Activated naive CD4-positive, alpha-beta T cell treated with anti-CD3 and anti-CD28 coated beads, Interleukin-2, amount 10 ng/mL, durations not matched to agents 7 days and 5 days (primary cell): ENCODE data around the gene NENF.
"Not testable (repeated sequence)": the region's sequence is repeated elsewhere in the genome, so short reads cannot be mapped to it uniquely, and the experiment has no call there.

ENCODE experiments used
- CTCF ChIA-PET: fragments of 350-600 bp; sonication (Branson Sonifier 250); formaldehyde crosslinking; loops from one replicate; lab custom pipeline; 2021; ENCODE audit warnings: antibody characterized with exemption; lab: Charles Lee
- DNase-seq: peaks from one replicate; pipeline ENCODE4 v3.0.0-alpha.2; 2020
- H3K27ac Mint-ChIP-seq: one replicate; pipeline ENCODE4 v1.8.0; 2021; ENCODE audit warnings: mild to moderate bottlenecking, moderate library complexity, mixed read lengths
- H3K27me3 Mint-ChIP-seq: one replicate; pipeline ENCODE4 v1.8.0; 2021; ENCODE audit warnings: mild to moderate bottlenecking, mixed read lengths
- H3K36me3 Mint-ChIP-seq: one replicate; pipeline ENCODE4 v1.8.0; 2021; ENCODE audit warnings: mixed read lengths
- H3K4me1 Mint-ChIP-seq: one replicate; pipeline ENCODE4 v1.8.0; 2021; ENCODE audit warnings: mixed read lengths
- H3K4me3 Mint-ChIP-seq: one replicate; pipeline ENCODE4 v1.8.0; 2021; ENCODE audit warnings: mild to moderate bottlenecking, moderate library complexity, mixed read lengths
- H3K9me3 Mint-ChIP-seq: one replicate; pipeline ENCODE4 v1.8.0; 2021; ENCODE audit warnings: mixed read lengths

Gene NENF

DNA sequence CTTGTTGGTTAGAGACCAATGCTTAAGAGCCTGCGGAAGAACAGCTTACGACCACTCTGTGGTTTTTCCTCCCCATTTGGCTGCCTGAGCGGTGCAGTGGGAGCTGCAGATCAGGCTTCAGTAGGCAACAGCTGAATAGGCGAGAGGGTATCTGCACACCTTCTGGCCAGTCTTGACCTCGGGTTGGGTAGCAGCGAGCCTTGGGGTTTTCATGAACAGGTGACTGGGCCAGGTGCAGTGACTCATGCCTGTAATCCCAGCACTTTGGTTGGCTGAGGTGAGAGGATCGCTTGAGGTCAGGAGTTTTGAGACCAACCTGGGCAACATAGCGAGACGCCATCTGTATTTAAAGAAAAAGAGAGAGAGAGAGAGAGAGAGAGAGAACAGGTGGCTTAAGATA is 41.0 kb downstream of the NENF start:
- no peak overlapping the region for H3K27ac Mint-ChIP-seq
- no peaks in the 10 kb centered on the region for H3K9me3 Mint-ChIP-seq
- no peak for DNase-seq
- CTCF ChIA-PET: interaction anchor here (1.2 to 1.8 kb wide), 2 partner anchors 16 to 18 kb away, joined by 3 to 10 read pairs; no protein-coding TSS in a partner anchor
- H3K4me1 Mint-ChIP-seq: peaks cover 22% of the 10 kb centered on the region
- no peak overlapping the region for H3K4me3 Mint-ChIP-seq
- H3K27me3 Mint-ChIP-seq: peaks cover 27% of the 10 kb centered on the region
- H3K36me3 Mint-ChIP-seq: no peaks in the 10 kb centered on the region

DNA sequence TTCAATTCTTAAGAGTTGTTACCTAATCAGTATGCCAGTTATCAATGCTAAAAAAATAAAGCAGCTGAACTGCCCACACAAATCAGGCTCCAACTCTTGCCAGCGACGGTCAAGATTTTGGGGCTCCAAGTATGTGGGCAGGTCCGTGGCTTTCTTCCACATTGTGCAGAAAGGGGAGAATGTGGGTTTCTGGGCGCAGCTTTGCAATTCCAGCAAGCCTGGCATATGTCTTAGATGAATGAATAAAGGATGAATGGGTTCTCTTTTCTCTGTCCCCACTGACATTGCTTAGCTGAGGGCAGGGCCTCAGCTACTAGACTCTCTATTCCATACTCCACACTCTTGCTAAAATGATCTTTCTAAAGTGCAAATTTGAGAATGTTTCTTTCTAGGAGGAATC is 42.4 kb downstream of the NENF start:
- Mint-ChIP-seq H3K4me1 (peaks cover 22% of the 10 kb centered on the region), H3K4me3 (no peak overlapping the region), H3K9me3 (no peaks in the 10 kb centered on the region), H3K36me3 (no peaks in the 10 kb centered on the region), H3K27me3 (peaks cover 34% of the 10 kb centered on the region), H3K27ac (no peak overlapping the region)
- DNase-seq: no peak
- CTCF ChIA-PET: interaction anchor here (0.8 kb wide), 1 partner anchor 190 kb away, joined by 4 read pairs; no protein-coding TSS in a partner anchor

DNA sequence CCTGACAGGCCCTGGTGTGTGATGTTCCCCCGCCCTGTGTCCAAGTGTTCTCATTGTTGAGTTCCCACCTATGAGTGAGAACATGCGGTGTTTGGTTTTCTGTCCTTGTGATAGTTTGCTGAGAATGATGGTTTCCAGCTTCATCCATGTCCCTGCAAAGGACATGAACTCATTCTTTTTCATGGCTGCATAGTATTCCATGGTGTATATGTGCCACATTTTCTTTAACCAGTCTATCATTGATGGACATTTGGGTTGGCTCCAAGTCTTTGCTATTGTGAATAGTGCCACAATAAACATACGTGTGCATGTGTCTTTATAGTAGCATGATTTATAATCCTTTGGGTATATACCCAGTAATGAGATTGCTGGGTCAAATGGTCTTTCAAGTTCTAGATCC is 43.1 kb downstream of the NENF start:
- Mint-ChIP-seq H3K4me1 (peaks cover 22% of the 10 kb centered on the region), H3K27me3 (peaks cover 38% of the 10 kb centered on the region)
- DNase-seq, H3K36me3 Mint-ChIP-seq, H3K27ac Mint-ChIP-seq, H3K9me3 Mint-ChIP-seq, H3K4me3 Mint-ChIP-seq: not testable (repeated sequence)
- CTCF ChIA-PET: interaction anchor here (2.2 to 2.4 kb wide), 3 partner anchors 155 to 199 kb away, joined by 6 to 29 read pairs (median 9); no protein-coding TSS in a partner anchor

DNA sequence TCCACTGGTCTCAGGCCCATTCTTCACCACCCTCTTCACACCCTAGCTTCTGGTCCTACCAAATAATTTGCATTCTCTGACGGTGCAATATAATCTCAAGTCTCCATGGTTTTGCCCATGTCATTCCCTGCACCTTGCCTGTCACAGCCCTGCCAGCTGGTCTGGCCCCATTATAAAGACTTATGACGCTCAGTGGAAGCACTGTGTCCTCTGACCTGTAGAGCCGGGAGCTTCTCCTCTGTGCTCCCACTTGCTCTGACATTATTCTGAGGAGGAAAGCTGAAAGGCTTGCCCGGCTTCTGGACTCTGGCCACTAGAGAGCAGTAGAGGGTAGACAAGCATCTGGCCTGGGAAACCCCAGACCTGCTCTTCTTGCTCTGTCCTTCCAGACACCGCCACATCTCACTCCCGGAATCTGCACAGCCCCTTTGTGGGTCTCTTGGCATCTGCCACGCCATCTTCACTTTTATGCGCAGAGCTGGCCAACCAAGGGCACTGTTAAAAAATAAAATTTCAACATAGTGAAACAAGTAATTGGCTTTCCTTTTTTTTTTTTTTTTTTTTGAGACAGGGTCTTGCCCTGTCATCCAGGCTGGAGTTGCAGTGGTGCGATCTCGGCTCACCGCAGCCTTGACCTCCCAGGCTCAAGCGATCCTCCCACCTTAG is 44.4 kb downstream of the NENF start:
- Mint-ChIP-seq H3K27ac (no peak overlapping the region), H3K36me3 (no peaks in the 10 kb centered on the region), H3K27me3 (peaks cover 49% of the 10 kb centered on the region), H3K4me1 (peaks cover 22% of the 10 kb centered on the region), H3K9me3 (no peaks in the 10 kb centered on the region), H3K4me3 (no peak overlapping the region)
- CTCF ChIA-PET: interaction anchor here (0.6 to 5.2 kb wide), 57 partner anchors 8 to 1164 kb away, joined by 3 to 35 read pairs (median 4); partner anchors contain the start of genes ATF3, NSL1 and TATDN3
- peak; percentile 85 for DNase-seq

DNA sequence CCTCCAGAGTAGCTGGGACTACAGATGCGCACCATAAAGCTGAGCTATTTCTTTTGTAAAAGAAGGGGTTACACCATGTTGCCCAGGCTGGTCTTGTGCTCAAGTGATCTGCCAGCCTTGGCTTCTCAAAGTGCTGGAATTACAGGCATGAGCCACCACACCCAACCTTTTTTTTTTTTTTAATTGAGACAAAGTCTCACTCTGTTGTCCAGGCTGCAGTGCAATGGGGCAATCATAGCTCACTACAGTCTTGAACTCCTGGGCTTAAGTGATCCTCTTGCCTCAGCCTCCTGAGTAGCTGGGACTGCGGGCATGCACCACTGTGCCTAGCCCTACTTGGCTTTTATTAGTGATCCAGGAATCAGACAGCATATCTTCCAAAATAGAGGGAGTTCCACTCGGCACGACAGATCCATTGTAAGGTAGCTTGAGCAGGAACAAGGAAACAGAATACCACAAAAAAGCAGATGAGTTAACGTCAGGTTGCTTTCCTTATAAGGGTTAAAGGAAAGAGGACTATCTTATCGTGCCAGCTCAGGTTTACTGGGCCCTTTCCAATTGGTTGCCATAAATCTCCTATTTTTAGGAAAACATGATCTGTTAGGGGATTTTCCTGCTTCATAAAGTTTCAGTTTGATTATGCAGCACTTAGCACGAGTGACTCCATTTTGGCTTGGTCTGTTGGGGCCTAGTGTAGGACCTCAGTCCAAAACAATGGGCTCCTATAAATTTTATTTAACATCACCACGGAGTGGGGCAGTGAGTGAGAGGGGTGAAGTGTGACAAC is 45.2 kb downstream of the NENF start:
- CTCF ChIA-PET: interaction anchor here (0.6 to 5.2 kb wide), 49 partner anchors 9 to 1165 kb away, joined by 3 to 35 read pairs (median 4); partner anchors contain the start of genes ATF3, NSL1 and TATDN3
- Mint-ChIP-seq H3K9me3 (no peaks in the 10 kb centered on the region), H3K27me3 (peaks cover 54% of the 10 kb centered on the region), H3K4me1 (peaks cover 17% of the 10 kb centered on the region), H3K36me3 (no peaks in the 10 kb centered on the region), H3K4me3 (no peak overlapping the region), H3K27ac (no peak overlapping the region)
- no peak for DNase-seq

DNA sequence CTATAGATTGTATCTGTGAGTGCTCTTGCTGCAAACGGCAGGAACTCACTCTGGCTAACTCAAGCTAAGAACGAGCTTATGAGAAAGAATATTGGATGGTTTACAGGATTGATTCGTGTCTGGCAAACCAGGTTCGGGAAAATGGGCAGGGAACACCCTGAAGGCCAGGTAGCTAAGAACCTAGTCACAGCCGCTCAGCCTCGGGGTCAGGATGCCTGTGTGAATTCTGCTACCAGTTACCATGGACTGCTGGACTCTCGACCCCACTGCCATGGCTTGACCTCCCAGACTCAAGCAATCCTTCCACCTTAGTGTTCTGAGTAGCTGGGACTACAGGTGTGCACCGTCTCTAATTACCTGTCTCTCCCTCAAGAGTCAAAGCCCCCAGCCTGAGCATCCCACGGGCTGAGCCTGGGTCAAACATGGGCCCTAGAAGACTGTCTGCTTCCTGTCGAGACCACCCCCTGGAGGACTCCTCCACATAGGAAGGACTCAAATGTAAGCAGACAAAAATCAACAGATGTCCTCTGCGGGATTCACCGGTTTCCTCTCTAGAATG is 45.8 kb downstream of the NENF start:
- no peak overlapping the region for H3K27ac Mint-ChIP-seq

DNA sequence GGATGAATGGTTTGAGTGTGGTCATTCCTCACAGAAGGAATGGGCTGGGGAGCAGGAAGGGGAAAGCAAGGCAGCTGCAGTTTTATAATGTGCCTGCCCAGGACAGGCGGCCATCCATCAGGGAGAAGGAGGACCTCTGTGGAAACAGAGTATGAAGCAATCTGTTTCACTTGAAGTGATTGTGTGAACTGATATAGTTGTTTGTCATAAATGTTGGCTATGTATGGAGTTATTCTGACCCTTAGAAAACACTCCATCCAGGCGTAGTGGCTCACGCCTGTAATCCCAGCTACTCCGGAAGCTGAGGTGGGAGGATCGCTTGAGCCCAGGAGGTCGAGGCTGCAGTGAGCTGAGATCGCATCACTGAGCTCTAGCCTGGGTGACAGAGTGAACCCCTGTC is 46.5 kb downstream of the NENF start:
- peaks cover 48% of the 10 kb centered on the region for H3K27me3 Mint-ChIP-seq
- no peaks in the 10 kb centered on the region for H3K9me3 Mint-ChIP-seq
- no peak overlapping the region for H3K4me3 Mint-ChIP-seq
- no peak for DNase-seq
- H3K4me1 Mint-ChIP-seq: peaks cover 12% of the 10 kb centered on the region
- no peaks in the 10 kb centered on the region for H3K36me3 Mint-ChIP-seq
- no peak overlapping the region for H3K27ac Mint-ChIP-seq
- CTCF ChIA-PET: interaction anchor here (0.7 to 5.2 kb wide), 6 partner anchors 10 to 1003 kb away, joined by 3 to 35 read pairs (median 5); no protein-coding TSS in a partner anchor

More for the DNA sequence above, 45.8 kb downstream of the NENF start:
- Mint-ChIP-seq H3K36me3 (no peaks in the 10 kb centered on the region), H3K9me3 (no peaks in the 10 kb centered on the region), H3K4me3 (no peak overlapping the region), H3K4me1 (peaks cover 12% of the 10 kb centered on the region), H3K27me3 (peaks cover 52% of the 10 kb centered on the region)
- DNase-seq: no peak
- CTCF ChIA-PET: interaction anchor here (0.8 to 5.2 kb wide), 23 partner anchors 10 to 517 kb away, joined by 3 to 35 read pairs (median 6); partner anchors contain the start of gene ATF3

DNA sequence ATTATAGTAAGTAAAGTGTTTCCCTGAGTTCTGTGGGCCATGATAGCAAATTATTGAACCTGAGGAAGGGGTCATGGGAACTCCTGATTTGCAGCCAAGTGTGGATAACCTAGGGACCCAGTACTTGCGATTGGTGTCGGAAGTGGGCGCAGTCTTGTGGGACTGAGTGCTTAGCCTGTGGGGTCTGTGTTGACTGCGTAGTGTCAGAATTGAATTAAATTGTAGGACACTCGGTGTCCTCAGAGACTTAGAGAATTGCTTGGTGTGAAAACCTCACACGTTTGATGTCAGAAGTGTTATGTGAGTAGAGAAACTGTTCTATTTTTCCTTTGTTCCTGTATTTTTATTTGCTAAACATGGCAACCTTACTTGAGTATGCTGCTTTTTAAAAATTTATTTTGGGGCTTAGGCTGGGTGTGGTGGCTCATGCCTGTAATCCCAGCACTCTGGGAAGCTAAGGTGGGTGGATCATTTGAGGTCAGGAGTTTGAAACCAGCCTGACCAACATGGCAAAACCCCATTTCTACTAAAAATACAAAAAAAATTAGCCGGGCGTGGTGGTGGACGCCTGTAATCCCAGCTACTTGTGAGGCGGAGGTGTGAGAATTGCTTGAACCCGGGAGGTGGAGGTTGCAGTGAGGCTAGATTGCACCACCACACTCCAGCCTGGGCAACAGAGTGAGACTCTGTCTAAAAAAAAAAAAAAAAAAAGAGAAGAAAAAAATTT is 48.2 kb downstream of the NENF start:
- not testable (repeated sequence) for H3K9me3 Mint-ChIP-seq, H3K36me3 Mint-ChIP-seq, H3K27ac Mint-ChIP-seq, DNase-seq, H3K4me3 Mint-ChIP-seq
- Mint-ChIP-seq H3K4me1 (peaks cover 12% of the 10 kb centered on the region), H3K27me3 (peaks cover 53% of the 10 kb centered on the region)
- CTCF ChIA-PET: interaction anchor here (0.7 to 5.2 kb wide), 5 partner anchors 24 to 184 kb away, joined by 3 to 35 read pairs (median 3); no protein-coding TSS in a partner anchor

DNA sequence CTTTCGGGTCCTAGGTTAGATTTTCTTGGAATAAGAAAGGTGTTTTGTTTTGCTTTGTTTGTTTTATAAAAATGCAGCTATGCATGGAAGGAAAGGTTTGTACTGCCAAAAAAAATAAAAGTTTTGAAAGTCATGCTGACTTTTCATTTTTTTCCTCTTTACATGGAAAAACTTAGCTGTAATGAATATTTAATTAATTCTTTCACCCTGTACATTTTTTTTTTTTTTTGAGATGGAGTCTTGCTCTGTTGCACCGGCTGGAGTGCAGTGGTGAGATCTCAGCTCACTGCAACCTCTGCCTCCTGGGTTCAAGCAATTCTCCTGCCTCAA is 48.7 kb downstream of the NENF start:
- DNase-seq: no peak
- Mint-ChIP-seq H3K36me3 (no peaks in the 10 kb centered on the region), H3K27ac (no peak overlapping the region), H3K27me3 (peaks cover 55% of the 10 kb centered on the region), H3K4me1 (peaks cover 12% of the 10 kb centered on the region), H3K9me3 (no peaks in the 10 kb centered on the region), H3K4me3 (no peak overlapping the region)
- CTCF ChIA-PET: interaction anchor here (1.4 to 5.2 kb wide), 3 partner anchors 26 to 183 kb away, joined by 3 to 35 read pairs (median 11); no protein-coding TSS in a partner anchor

DNA sequence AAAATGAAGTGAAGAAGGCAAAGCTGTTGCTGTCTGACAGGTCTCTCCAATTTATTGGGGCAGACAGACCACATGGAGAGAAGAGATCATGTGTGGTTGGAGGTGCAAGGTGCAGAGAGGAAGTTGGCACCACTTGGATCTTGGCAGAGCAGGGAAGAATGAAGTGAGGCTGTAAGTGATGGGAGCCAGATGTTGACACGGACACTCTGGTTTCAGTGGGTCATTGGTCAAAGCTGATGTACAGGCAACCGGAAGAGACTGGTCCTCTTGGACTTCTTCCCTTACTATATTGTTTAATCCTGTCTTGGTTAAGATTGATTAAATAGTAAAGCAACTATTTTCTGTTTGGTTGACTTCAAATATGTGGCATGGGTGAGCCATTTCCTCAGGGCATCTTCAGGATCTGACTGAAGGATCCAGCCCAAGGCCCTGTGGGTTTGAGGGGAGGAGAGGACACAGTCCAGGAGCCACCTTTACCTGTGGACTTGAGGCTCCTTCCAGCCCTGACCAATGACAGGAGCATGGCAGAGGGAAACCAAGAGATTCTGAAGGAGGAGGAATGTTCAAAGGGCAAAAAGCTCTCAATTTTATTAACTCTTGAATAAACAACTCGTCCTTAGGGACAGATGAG is 49.4 kb downstream of the NENF start:
- no peak overlapping the region for H3K4me3 Mint-ChIP-seq
- no peak overlapping the region for H3K27ac Mint-ChIP-seq
- peaks cover 51% of the 10 kb centered on the region for H3K27me3 Mint-ChIP-seq
- no peaks in the 10 kb centered on the region for H3K9me3 Mint-ChIP-seq
- DNase-seq: no peak
- CTCF ChIA-PET: interaction anchor here (1.4 to 1.5 kb wide), 2 partner anchors 93 to 175 kb away, joined by 3 read pairs; no protein-coding TSS in a partner anchor
- peaks cover 12% of the 10 kb centered on the region for H3K4me1 Mint-ChIP-seq
- no peaks in the 10 kb centered on the region for H3K36me3 Mint-ChIP-seq

DNA sequence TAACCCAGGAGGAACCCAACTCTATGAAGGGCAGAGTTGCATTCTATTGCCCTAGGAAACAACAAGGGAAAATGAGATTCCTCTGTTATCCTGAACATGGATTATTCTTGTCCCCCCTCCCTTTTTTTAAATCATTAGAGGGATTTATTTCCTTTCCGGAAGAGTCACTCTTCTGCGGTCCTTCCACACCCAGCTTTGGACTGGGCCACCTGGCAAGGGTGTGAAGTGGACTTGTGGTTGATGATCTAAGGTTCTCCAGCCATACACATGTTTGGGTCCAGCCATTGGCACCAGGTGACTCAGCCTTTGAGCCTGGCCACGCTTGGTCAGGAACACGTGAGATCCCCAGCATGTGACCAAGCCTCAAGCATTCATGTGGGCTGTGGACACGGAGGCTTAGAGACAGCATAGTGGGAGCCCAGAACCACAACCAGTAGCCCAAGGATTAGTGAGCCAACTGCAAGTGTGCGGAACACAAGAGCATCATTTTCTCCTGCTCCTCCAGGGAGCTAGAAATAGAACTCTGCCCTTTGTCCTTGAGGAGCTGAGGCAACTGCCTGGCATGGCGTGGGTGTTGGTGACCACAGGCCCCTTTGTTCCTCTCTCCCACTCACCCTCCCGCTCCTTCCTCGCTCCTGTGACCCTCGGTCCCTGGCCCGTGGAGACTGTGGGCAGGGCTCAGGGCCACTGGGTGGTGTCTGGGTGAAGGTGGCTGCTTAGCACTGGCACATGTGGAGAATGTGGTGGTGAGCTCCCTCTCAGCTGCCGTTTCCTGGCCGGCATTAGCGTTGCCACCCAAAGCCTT is 50.1 kb downstream of the NENF start:
- CTCF ChIA-PET: interaction anchor here (1.5 kb wide), 1 partner anchor 175 kb away, joined by 3 read pairs; no protein-coding TSS in a partner anchor
- peaks cover 5% of the 10 kb centered on the region for H3K4me1 Mint-ChIP-seq
- no peak overlapping the region for H3K27ac Mint-ChIP-seq
- no peaks in the 10 kb centered on the region for H3K36me3 Mint-ChIP-seq
- H3K9me3 Mint-ChIP-seq: no peaks in the 10 kb centered on the region
- no peak overlapping the region for H3K4me3 Mint-ChIP-seq
- no peak for DNase-seq
- H3K27me3 Mint-ChIP-seq: peaks cover 53% of the 10 kb centered on the region

DNA sequence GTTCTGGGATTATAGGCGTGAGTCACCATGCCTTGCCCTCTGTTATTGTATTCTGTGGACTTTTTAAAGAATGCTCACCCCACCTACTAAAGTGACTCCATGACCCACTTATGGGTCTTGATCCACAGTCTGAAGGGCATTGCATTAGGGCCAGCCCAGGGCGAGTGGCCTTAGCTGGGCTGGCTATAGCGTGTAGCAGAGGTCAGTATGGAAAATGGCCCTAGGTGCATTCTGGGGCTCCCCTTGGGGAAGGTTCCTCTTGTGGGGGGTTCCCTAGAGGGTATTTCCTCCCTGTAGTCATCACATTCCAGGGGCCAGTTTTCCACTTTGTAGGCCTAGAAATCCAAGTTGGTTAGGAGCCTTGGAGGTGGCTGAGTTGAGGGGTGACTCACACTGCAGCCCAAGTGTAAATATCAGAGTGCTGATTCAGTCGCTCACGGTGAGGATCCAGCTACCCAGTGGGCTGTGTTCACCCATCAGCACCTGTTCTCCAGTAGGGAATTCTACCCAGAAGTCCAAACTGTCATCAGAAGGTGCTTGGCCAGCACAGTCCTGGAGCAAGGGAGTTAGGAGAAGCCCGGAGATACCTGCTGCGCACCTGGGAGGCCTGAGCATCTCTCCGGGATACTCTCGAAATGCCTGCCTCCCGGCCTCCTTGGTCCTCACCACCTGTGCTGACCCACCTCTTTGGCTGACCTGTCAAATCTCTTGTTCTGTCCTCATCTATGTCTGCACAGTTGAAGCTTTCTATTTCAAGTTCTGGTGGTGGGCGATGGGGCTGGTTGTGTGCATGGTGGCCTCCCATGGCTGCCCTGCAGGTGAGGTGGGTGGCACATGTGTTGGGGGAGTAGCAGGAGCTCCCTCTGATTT is 52.2 kb downstream of the NENF start:
- Mint-ChIP-seq H3K4me1 (no peaks in the 10 kb centered on the region), H3K9me3 (no peaks in the 10 kb centered on the region), H3K4me3 (no peak overlapping the region), H3K36me3 (no peaks in the 10 kb centered on the region), H3K27ac (no peak overlapping the region), H3K27me3 (peaks cover 45% of the 10 kb centered on the region)
- CTCF ChIA-PET: no interaction called here
- peak; percentile 8 for DNase-seq
